Occipital lobe (tissue), 2 donors: ENCODE measurements around the gene SEMA4C. TPM values are rescaled to one million over a fixed set of nuclear protein-coding genes. Genes with fewer than 3 reads are reported as not detected.

Source experiments
- DNase-seq: peaks from one replicate; lab custom pipeline; 2025; lab: John Stamatoyannopoulos, UW
- total RNA-seq: library from RNA; depleted of rRNA; stranded (reverse); fragments of >200 nt; gene quantifications from one replicate; pipeline ENCODE4 v1.2.3, GENCODE V29; 2014

The SEMA4C gene
- total RNA-seq, 1 donor from 2014 or later, result 54.9 TPM

- no peak for DNase-seq
These were observed 27.3 kb downstream of the SEMA4C start for GRCh38 chr2:96842600-96842999.

DNA sequence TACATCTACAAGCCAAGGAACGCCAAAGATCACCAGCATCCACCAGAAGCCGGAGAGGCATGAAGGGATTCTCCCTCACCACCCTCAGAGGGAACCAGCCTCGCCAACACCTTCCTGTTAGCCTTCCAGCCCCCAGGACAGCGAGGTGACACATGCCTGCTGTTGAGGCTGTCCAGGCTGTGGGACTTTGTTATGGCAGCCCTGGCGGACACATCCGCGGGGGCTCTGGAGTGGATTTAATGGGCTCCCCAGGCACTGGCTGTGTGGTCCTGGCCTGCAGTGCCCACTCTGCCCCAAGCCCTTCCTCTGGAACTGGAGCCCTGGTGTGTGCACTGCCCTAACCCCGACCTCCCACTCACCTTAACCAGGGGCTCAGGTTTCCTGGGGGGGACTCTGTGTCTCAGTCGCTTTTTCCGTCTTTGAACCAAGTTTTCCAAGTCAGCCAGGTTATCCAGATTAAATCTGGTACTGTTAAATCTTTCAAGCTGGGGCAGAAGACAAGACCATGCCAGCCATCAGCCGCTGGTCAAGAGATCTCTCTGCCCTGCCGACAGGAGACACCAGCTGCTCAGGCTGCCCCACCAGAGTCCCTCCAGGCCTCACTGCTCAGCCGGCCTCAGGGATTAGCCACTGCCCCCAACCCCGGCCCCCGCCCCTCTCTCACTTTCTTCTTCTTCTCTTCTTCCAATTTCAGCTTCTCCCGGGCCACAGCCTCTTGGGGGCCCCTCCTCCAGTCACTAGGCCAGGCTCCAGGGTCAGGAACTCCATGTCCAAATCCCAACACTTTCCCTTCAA is 28.0 kb downstream of the SEMA4C start:
- DNase-seq, result no peak

GRCh38 chr2:96839875-96840850 is 29.7 kb downstream of the SEMA4C start:
- DNase-seq, result no peak

- DNase-seq, result no peak
These were observed 30.5 kb downstream of the SEMA4C start for GRCh38 chr2:96839293-96839874.

GRCh38 chr2:96838345-96839292 is 31.3 kb downstream of the SEMA4C start:
- DNase-seq, result no peak

DNA sequence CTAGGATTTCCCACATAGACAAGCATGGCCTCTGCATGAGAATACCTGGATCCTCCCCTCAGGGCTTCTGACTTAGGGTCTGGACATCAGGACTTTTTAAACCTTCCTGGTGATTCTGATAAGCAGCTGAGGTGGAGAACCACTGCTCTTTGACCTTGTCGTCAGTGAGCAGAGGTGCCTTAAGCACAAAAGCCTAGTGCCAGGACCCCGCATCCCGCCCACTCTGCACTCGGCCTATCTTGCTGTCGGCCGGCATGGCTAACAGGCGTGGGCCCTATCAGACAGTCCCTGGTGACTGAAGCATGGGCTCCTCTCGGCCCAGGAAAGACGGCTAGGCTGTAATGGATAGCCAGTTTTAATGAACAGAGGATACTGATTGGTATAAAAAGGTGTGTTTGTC is 32.3 kb downstream of the SEMA4C start:
- DNase-seq, result no peak

DNA sequence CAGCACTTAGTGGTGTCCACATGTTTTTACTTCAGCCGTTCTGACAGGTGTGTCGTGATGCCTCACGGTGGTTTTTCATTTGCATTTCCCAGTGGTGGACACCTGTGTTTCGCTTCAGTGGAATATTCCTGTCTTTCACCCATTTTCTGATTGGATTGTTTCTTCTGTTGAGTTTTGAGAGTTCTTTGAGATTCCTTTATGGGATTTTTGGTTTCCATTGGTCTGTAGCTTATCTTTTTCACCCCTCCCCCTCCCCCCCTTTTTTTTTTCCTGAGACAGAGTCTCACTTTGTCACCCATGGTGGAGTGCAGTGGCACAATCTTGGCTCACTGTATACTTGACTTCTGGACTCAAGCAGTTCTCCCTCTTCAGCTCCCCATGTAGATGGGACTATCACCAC is 34.0 kb downstream of the SEMA4C start:
- no peak for DNase-seq

GRCh38 chr2:96832754-96833507 is 36.9 kb downstream of the SEMA4C start:
- DNase-seq, result no peak

GRCh38 chr2:96832408-96832753 is 37.5 kb downstream of the SEMA4C start:
- DNase-seq, result no peak

DNA sequence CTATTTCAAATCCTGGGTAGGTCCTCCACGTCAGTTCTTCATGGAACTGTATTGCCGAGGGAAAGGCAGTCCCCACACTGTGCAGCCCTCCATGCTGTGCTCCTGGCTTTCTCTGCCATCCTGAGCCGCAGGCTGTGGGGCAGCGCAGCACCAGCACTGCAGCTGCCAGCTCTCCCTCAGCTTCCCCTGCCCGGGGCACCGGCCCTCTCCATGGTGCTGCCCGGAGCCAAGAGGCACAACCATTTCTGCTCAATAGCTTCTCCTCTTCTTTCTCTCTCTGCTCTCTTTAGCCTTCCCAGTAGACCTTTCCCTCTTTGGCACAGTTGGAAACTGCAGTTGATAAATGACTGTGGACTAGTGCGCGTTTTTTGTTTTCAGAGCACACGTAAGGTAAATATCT is 38.2 kb downstream of the SEMA4C start:
- no peak for DNase-seq

DNA sequence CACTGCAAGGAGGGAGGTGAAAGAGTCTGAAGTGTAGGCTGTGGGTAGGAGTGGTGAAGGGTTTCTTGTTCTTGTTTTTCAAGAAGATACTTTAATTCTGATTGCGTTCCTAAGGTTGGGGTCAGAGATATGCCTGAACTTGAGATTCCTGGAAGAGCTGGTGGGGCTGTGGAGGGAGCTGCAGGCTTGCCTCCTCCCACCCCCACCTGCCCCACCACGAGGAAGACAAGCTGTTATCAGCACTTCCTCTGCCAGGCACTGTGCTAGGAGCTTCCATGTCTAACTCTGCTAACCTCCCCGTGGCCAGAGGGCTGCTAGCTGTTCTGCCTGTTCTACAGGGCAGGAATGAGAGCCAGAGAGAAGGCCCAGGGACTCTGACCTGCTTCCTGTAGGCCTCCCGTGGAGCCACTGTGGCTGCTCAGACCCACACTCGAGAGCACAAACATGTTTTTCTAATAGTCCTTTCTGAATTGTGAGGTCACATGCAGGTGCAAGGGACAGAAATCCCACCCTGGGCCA is 39.8 kb downstream of the SEMA4C start:
- DNase-seq, result no peak

- no peak for DNase-seq
These were observed 41.0 kb downstream of the SEMA4C start for GRCh38 chr2:96828874-96829273.

- DNase-seq, result no peak
These were observed 41.4 kb downstream of the SEMA4C start for GRCh38 chr2:96828436-96828835.

DNA sequence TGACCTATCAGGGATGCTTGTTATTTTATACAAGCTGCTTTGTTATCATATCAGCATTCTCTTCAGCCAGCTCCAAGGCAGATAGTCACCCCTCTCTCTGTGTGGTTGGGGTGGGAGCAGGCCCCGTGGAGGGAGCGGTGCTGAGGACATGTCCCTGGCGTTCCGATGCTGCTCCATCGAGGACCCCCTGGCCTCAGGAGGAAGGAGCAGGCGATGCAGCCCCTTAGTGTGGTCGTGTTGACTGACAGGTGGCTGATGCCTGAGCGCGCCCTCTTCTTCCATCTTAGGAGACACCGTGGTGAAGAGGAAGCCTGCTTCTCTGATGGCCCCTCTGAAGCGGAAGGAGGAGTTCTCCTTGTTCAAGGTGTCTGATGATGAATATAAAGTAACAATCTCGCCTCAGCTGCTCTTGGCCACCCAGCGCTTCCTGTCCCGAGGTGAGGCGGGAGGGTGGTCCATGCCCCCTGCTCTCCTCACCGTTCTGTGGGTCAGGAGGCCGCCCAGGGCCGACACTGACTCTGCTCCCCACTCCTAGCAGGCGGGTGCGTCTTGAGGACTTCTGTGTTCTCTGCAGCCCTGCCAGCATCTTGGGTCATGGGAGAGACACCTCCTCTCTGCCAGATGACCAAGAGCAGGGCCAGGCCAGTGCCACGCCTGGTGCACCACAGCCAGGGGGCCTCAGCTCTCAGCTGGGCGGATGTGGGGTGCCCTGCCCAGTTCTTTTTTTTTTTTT is 43.2 kb downstream of the SEMA4C start:
- no peak for DNase-seq

DNA sequence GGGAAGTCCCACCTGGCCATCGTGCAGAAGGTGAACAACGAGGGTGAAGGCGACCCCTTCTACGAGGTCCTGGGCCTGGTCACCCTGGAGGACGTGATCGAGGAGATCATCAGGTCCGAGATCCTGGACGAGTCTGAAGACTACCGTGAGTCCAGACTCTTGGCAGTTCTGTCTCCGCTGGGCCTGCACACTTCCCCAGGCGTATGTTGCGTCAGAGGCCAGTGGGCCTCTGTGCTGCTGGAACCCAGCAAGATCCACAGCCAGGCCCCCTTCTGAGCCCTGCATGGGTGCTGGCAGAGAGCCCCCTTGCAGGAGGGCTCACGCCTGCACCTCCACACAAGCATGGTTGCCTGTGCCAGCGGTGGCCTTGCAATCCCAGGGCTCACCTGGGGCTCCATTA is 44.8 kb downstream of the SEMA4C start:
- DNase-seq, result no peak

DNA sequence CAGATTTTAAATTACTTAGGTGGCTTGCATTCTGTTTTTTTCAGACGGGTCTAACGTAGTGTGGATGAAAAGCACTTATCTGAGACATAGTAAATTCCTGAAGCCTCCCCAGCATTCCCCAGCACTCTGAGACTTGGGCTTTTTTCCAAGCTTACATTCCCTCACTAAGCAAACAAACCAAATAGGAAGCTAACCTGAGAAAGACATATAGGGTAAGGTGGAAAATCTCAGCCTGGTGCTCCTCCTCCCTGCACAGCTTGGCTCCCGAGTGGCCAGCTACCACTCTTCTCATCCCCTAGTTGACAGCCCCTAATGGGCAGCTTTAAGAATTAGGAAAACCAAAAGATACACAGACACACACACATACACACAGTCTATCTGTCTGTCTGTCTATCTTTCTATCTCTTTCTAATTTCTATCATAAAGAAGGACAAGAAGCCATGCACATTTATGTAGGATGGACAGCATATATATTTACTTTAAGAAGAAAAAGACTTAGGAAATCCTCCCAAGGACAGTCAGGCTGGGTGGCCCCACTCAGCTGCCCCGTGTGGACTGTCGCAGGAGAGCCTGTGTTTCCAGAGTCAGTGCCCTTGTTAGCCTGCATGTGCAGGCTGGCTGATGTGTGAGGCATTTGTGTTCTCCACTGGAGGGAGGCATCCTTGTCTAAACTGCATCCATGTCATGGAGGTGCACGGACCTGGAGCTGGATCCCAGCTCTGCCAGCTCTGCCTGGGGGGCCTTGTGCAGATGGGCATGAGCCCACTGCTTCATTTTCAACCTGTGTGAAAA is 45.6 kb downstream of the SEMA4C start:
- no peak for DNase-seq

GRCh38 chr2:96823198-96823597 is 46.7 kb downstream of the SEMA4C start:
- DNase-seq, result no peak

GRCh38 chr2:96822786-96823185 is 47.1 kb downstream of the SEMA4C start:
- no peak for DNase-seq
